Sciatic nerve (tissue), 2 donors: ENCODE results near the gene AACS. TPM values are rescaled to one million over a fixed set of nuclear protein-coding genes. Genes with fewer than 3 reads are reported as not detected.
"Not testable (repeated sequence)": the region's sequence is repeated elsewhere in the genome, so short reads cannot be mapped to it uniquely, and the experiment has no call there.

Source experiments
- ATAC-seq: fragments of 200-7000 bp; cut with Tn5 transposase; one replicate; pipeline ENCODE4 v1.9.1; 2020; ENCODE audit warnings: mild to moderate bottlenecking, moderate library complexity
- DNase-seq: peaks from one replicate; pipeline ENCODE4 v3.0.0-alpha.2; 2020; ENCODE audit warnings: low spot score
- intact Hi-C: fragments of 100-400 bp; cut with DNase I; formaldehyde crosslinking; loops from one replicate; pipeline ENCODE4 v1.14.2; 2022
- total RNA-seq: library from RNA; stranded (reverse); fragmentation: NEBNext Ultra II Directional; extraction: Animal tissue kit (Norgen Biotek cat#: 25700); gene quantifications from one replicate; pipeline ENCODE4 v1.2.1, GENCODE V29; 2021
- donor health status: DM: no; HTN: no; CAD: no.
- donor health status: DM: no; HTN: no; CAD: no.

The AACS gene
- total RNA-seq, 1 donor from 2014 or later = 19.6 TPM

- intact Hi-C loops = no loop called here
- ATAC-seq (no peak), DNase-seq (no peak)
Measured at GRCh38 chr12:125050868-125051267, 14.4 kb upstream of the AACS start.

- DNase-seq (no peak), ATAC-seq (peak; percentile 54)
- intact Hi-C loops = no loop called here
Measured at GRCh38 chr12:125053821-125054220, 11.4 kb upstream of the AACS start.

GRCh38 chr12:125055591-125055990 lies 9.6 kb upstream of the AACS start:
- no peak for DNase-seq
- no peak for ATAC-seq
- intact Hi-C loops = no loop called here

- DNase-seq (no peak), ATAC-seq (no peak)
- intact Hi-C loops = no loop called here
Measured at GRCh38 chr12:125056306-125056705, 8.9 kb upstream of the AACS start.

GRCh38 chr12:125057708-125058107 lies 7.5 kb upstream of the AACS start:
- intact Hi-C loops = no loop called here
- no peak for DNase-seq
- ATAC-seq = no peak

- ATAC-seq (no peak), DNase-seq (no peak)
- intact Hi-C loops = no loop called here
Measured at GRCh38 chr12:125061229-125061628, 4.0 kb upstream of the AACS start.

GRCh38 chr12:125063522-125063921 lies 1.7 kb upstream of the AACS start:
- intact Hi-C loops, DNase-seq, ATAC-seq: not testable (repeated sequence)

GRCh38 chr12:125064492-125064891 lies 743 bp upstream of the AACS start:
- DNase-seq (no peak), ATAC-seq (no peak)
- intact Hi-C loops = no loop called here

GRCh38 chr12:125065919-125066570 lies 810 bp downstream of the AACS start:
- intact Hi-C loops = no loop called here
- ATAC-seq = peak; percentile 29
- no peak for DNase-seq

GRCh38 chr12:125068391-125068790 lies 3.2 kb downstream of the AACS start:
- intact Hi-C loops = no loop called here
- DNase-seq (no peak), ATAC-seq (no peak)

GRCh38 chr12:125069616-125070015 lies 4.4 kb downstream of the AACS start:
- DNase-seq = no peak
- no peak for ATAC-seq
- intact Hi-C loops = no loop called here

- intact Hi-C loops = no loop called here
- ATAC-seq (no peak), DNase-seq (no peak)
Measured at GRCh38 chr12:125070112-125070511, 4.9 kb downstream of the AACS start.

- ATAC-seq (no peak), DNase-seq (no peak)
- intact Hi-C loops = no loop called here
Measured at GRCh38 chr12:125070661-125071390, 5.6 kb downstream of the AACS start.

- DNase-seq (no peak), ATAC-seq (no peak)
- intact Hi-C loops = no loop called here
Measured at GRCh38 chr12:125071456-125071855, 6.2 kb downstream of the AACS start.

- intact Hi-C loops = no loop called here
- ATAC-seq = no peak
- no peak for DNase-seq
Measured at GRCh38 chr12:125072496-125072895, 7.3 kb downstream of the AACS start.

- DNase-seq, intact Hi-C loops, ATAC-seq: not testable (repeated sequence)
Measured at GRCh38 chr12:125074294-125074693, 9.1 kb downstream of the AACS start.

GRCh38 chr12:125076103-125076502 lies 10.9 kb downstream of the AACS start:
- ATAC-seq = no peak
- intact Hi-C loops = no loop called here
- no peak for DNase-seq

- intact Hi-C loops = no loop called here
- DNase-seq (no peak), ATAC-seq (no peak)
Measured at GRCh38 chr12:125079084-125079483, 13.8 kb downstream of the AACS start.

- ATAC-seq = peak; percentile 95
- intact Hi-C loops = no loop called here
- no peak for DNase-seq
Measured at GRCh38 chr12:125079648-125080645, 14.7 kb downstream of the AACS start.

GRCh38 chr12:125081427-125081826 lies 16.2 kb downstream of the AACS start:
- ATAC-seq (no peak), DNase-seq (no peak)
- intact Hi-C loops = no loop called here
